WTC11 (cell line): Measurements from ENCODE around the gene PMIS2. TPM values are rescaled to one million over a fixed set of nuclear protein-coding genes. Genes with fewer than 3 reads are reported as not detected.

Source experiments
- ATAC-seq: fragments of 200-7000 bp; cut with Tn5 transposase; 2 replicates; pipeline ENCODE4 v1.10.0; 2021; ENCODE audit warnings: mild to moderate bottlenecking, moderate library complexity
- CTCF ChIA-PET: fragments of 300-600 bp; sonication (Branson Sonifier 250); formaldehyde crosslinking; loops from one replicate; lab custom pipeline; 2021; ENCODE audit warnings: antibody characterized with exemption; lab: Charles Lee
- POLR2A ChIA-PET: fragments of 350-600 bp; sonication (Branson Sonifier 250); formaldehyde crosslinking; loops from one replicate; lab custom pipeline; 2021; ENCODE audit warnings: antibody characterized with exemption; lab: Charles Lee
- DNase-seq: peaks from one replicate; pipeline ENCODE4 v3.0.0; 2021; ENCODE audit warnings: low spot score
- H3K27ac Mint-ChIP-seq: 2 replicates; pipeline ENCODE4 v1.8.0; 2021; ENCODE audit warnings: mixed read lengths
- H3K27me3 Mint-ChIP-seq: 2 replicates; pipeline ENCODE4 v1.8.0; 2021; ENCODE audit warnings: low read depth, mild to moderate bottlenecking, moderate library complexity, mixed read lengths
- H3K36me3 Mint-ChIP-seq: 2 replicates; pipeline ENCODE4 v1.8.0; 2021; ENCODE audit warnings: mixed read lengths
- H3K4me1 Mint-ChIP-seq: 2 replicates; pipeline ENCODE4 v1.8.0; 2022; ENCODE audit warnings: mixed read lengths
- H3K4me3 Mint-ChIP-seq: 2 replicates; pipeline ENCODE4 v1.8.0; 2021; ENCODE audit warnings: mild to moderate bottlenecking, moderate library complexity, mixed read lengths
- H3K9me3 Mint-ChIP-seq: 2 replicates; pipeline ENCODE4 v1.8.0; 2021; ENCODE audit warnings: mixed read lengths
- AR ChIP-seq: fragments of 250-450 bp; sonication (Bioruptor Pico); IDR thresholded peaks from 2 replicates; pipeline ENCODE4 v1.9.0; 2021; ENCODE audit warnings: mild to moderate bottlenecking
- E2F1 ChIP-seq: sonication (generic); formaldehyde crosslinking; IDR thresholded peaks from 2 replicates; pipeline ENCODE4 v1.8.0; 2022; ENCODE audit warnings: mild to moderate bottlenecking, missing genetic modification reagents
- E2F5 ChIP-seq: sonication (generic); formaldehyde crosslinking; IDR thresholded peaks from 2 replicates; pipeline ENCODE4 v1.8.1; 2022; ENCODE audit warnings: mild to moderate bottlenecking, moderate library complexity, missing genetic modification reagents
- EMX1 ChIP-seq: fragments of 250-450 bp; sonication (Bioruptor Pico); IDR thresholded peaks from 2 replicates; pipeline ENCODE4 v1.8.0; 2021; ENCODE audit warnings: mild to moderate bottlenecking
- ETV6 ChIP-seq: sonication (generic); formaldehyde crosslinking; IDR thresholded peaks from 2 replicates; pipeline ENCODE4 v1.8.1; 2022; ENCODE audit warnings: mild to moderate bottlenecking, missing genetic modification reagents
- FOXK1 ChIP-seq: sonication (generic); formaldehyde crosslinking; IDR thresholded peaks from 2 replicates; pipeline ENCODE4 v1.8.0; 2022; ENCODE audit warnings: mild to moderate bottlenecking, moderate library complexity, missing genetic modification reagents
- GTF2I ChIP-seq: fragments of 250-450 bp; sonication (Bioruptor Pico); conservative IDR thresholded peaks from 2 replicates; pipeline ENCODE4 v1.4.0; 2021; ENCODE audit warnings: mild to moderate bottlenecking
- HMGA2 ChIP-seq: fragments of 250-450 bp; sonication (Bioruptor Pico); IDR thresholded peaks from 2 replicates; pipeline ENCODE4 v1.4.0; 2021; ENCODE audit warnings: mild to moderate bottlenecking, moderate library complexity
- HMGXB4 ChIP-seq: sonication (generic); formaldehyde crosslinking; IDR thresholded peaks from 2 replicates; pipeline ENCODE4 v1.8.1; 2023; ENCODE audit warnings: mild to moderate bottlenecking, moderate library complexity, missing genetic modification reagents
- MXD4 ChIP-seq: fragments of 250-450 bp; sonication (Bioruptor Pico); IDR thresholded peaks from 2 replicates; pipeline ENCODE4 v1.8.0; 2021; ENCODE audit warnings: mild to moderate bottlenecking, moderate library complexity, borderline replicate concordance
- NR3C1 ChIP-seq: sonication (generic); formaldehyde crosslinking; conservative IDR thresholded peaks from 2 replicates; pipeline ENCODE4 v1.8.1; 2023; ENCODE audit warnings: low read depth, mild to moderate bottlenecking, missing genetic modification reagents
- SOX15 ChIP-seq: fragments of 250-450 bp; sonication (Bioruptor Pico); IDR thresholded peaks from 2 replicates; pipeline ENCODE4 v1.9.0; 2021; ENCODE audit warnings: mild to moderate bottlenecking
- TP53 ChIP-seq: sonication (generic); formaldehyde crosslinking; IDR thresholded peaks from 2 replicates; pipeline ENCODE4 v1.8.1; 2023; ENCODE audit warnings: mild to moderate bottlenecking, missing genetic modification reagents
- ZMAT4 ChIP-seq: fragments of 250-450 bp; sonication (Bioruptor Pico); IDR thresholded peaks from 2 replicates; pipeline ENCODE4 v1.9.0; 2021; ENCODE audit warnings: mild to moderate bottlenecking
- ZNF121 ChIP-seq: sonication (generic); formaldehyde crosslinking; IDR thresholded peaks from 2 replicates; pipeline ENCODE4 v1.8.0; 2023; ENCODE audit warnings: missing genetic modification reagents
- ZNF138 ChIP-seq: sonication (generic); formaldehyde crosslinking; conservative IDR thresholded peaks from 2 replicates; pipeline ENCODE4 v1.8.1; 2022; ENCODE audit warnings: mild to moderate bottlenecking, moderate library complexity, missing genetic modification reagents
- ZNF263 ChIP-seq: sonication (generic); formaldehyde crosslinking; IDR thresholded peaks from 2 replicates; pipeline ENCODE4 v1.8.1; 2022; ENCODE audit warnings: low read depth, mild to moderate bottlenecking, moderate library complexity, missing genetic modification reagents
- ZNF281 ChIP-seq: sonication (generic); formaldehyde crosslinking; IDR thresholded peaks from 2 replicates; pipeline ENCODE4 v1.8.0; 2023; ENCODE audit warnings: mild to moderate bottlenecking, missing genetic modification reagents
- ZSCAN18 ChIP-seq: fragments of 250-450 bp; sonication (Bioruptor Pico); IDR thresholded peaks from 2 replicates; pipeline ENCODE4 v2.1.2; 2022; ENCODE audit warnings: mild to moderate bottlenecking, moderate library complexity
- total RNA-seq: library from RNA; stranded (reverse); gene quantifications from 3 replicates; pipeline ENCODE4 v1.2.3, GENCODE V29; 2021

The PMIS2 gene
- total RNA-seq, 1 experiment from 2014 or later, result not detected

GRCh38 chr19:35566738-35567137, 19.2 kb upstream of the PMIS2 start:
- DNase-seq (no peak), ATAC-seq (no peak)
- Mint-ChIP-seq H3K27ac (no peak overlapping the region), H3K4me1 (peaks cover 7% of the 10 kb centered on the region), H3K27me3 (peaks cover 10% of the 10 kb centered on the region), H3K9me3 (no peaks in the 10 kb centered on the region), H3K4me3 (no peak overlapping the region), H3K36me3 (no peaks in the 10 kb centered on the region)
- no peak for TF ChIP-seq MXD4
- TF ChIP-seq HMGXB4 (CRISPR knock-in tag), result no peak
- ChIA-PET CTCF (no interaction called here), POLR2A (no interaction called here)

GRCh38 chr19:35569281-35569781, 16.6 kb upstream of the PMIS2 start:
- ATAC-seq (no peak), DNase-seq (no peak)
- H3K36me3 Mint-ChIP-seq, result no peaks in the 10 kb centered on the region
- no peak overlapping the region for H3K27ac Mint-ChIP-seq
- ChIA-PET POLR2A (no interaction called here), CTCF (interaction anchor here (1.0 to 1.2 kb wide), 3 partner anchors 12 to 74 kb away, joined by 3 to 5 read pairs (median 4); no protein-coding TSS in a partner anchor)
- no peak for TF ChIP-seq TP53
- TF ChIP-seq ZNF121 (CRISPR knock-in tag), result no peak
- TF ChIP-seq NR3C1, result no peak
- no peak for TF ChIP-seq E2F5 (CRISPR knock-in tag)
- no peak for TF ChIP-seq FOXK1 (CRISPR knock-in tag)
- no peak for TF ChIP-seq AR (CRISPR knock-in tag)
- TF ChIP-seq E2F1 (CRISPR knock-in tag), result no peak
- no peak for TF ChIP-seq HMGXB4 (CRISPR knock-in tag)
- TF ChIP-seq ZNF138, result no peak
- TF ChIP-seq ETV6 (CRISPR knock-in tag), result no peak
- no peak for TF ChIP-seq ZNF263
- no peak for TF ChIP-seq HMGA2 (CRISPR knock-in tag)
- peaks cover 7% of the 10 kb centered on the region for H3K4me1 Mint-ChIP-seq
- peaks cover 18% of the 10 kb centered on the region for H3K27me3 Mint-ChIP-seq
- H3K4me3 Mint-ChIP-seq, result no peak overlapping the region
- peaks cover 6% of the 10 kb centered on the region; the same call in 1 of the 2 replicates for H3K9me3 Mint-ChIP-seq

- Mint-ChIP-seq H3K9me3 (peaks cover 27% of the 10 kb centered on the region), H3K27me3 (peaks cover 36% of the 10 kb centered on the region), H3K4me1 (peaks cover 7% of the 10 kb centered on the region), H3K27ac (no peak overlapping the region), H3K4me3 (no peak overlapping the region), H3K36me3 (peaks cover 16% of the 10 kb centered on the region)
- ATAC-seq (no peak), DNase-seq (no peak)
- POLR2A ChIA-PET, result no interaction called here
- CTCF ChIA-PET, result interaction anchor here (0.6 to 1.4 kb wide), 2 partner anchors 14 to 75 kb away, joined by 3 to 4 read pairs; no protein-coding TSS in a partner anchor
- TF ChIP-seq EMX1 (CRISPR knock-in tag) (no peak), SOX15 (CRISPR knock-in tag) (no peak), ZMAT4 (CRISPR knock-in tag) (no peak), ZNF281 (no peak), ZSCAN18 (CRISPR knock-in tag) (no peak), GTF2I (no peak), ETV6 (CRISPR knock-in tag) (no peak)
These were observed 14.5 kb upstream of the PMIS2 start for GRCh38 chr19:35571406-35571965.
